T-cell (primary cell): ENCODE data around the gene EPB41L5. TPM values are rescaled to one million over a fixed set of nuclear protein-coding genes. Genes with fewer than 3 reads are reported as not detected.

Experiments
- ATAC-seq, 4 experiments: fragments of 200-7000 bp in 3 of 4; fragments of 150-1000 bp in 1 of 4; cut with Tn5 transposase; replicated peaks in 1 of 4; 1 replicate in 3 of 4; 2 replicates in 1 of 4; pipeline ENCODE4 v1.10.0; 2021; ENCODE audit warnings: moderate library complexity in 3 of 4, mild to moderate bottlenecking in 2 of 4, moderate number of reproducible peaks in 1 of 4
- CTCF ChIA-PET, 2 donors: fragments of 300-600 bp; sonication (Branson Sonifier 250); formaldehyde crosslinking; loops; one replicate each; lab custom pipeline; 2022; ENCODE audit warnings: antibody characterized with exemption in 2 of 2; lab: Charles Lee
- POLR2A ChIA-PET, 2 donors: fragments of 300-600 bp; sonication (Branson Sonifier 250); formaldehyde crosslinking; loops; one replicate each; lab custom pipeline; 2022; ENCODE audit warnings: antibody characterized with exemption in 2 of 2; lab: Charles Lee
- DNase-seq, 35 experiments: peaks; one replicate each; pipeline versions ENCODE4 v3.0.0 to v3.0.0-alpha.2; 2013 to 2023
- H3K27ac ChIP-seq: one replicate; pipeline ENCODE4 v1.5.1; 2013; ENCODE audit warnings: low read length
- H3K27me3 ChIP-seq, 2 experiments: replicated peaks in 1 of 2; 1 replicate in 1 of 2; 2 replicates in 1 of 2; pipeline versions ENCODE4 v1.6.1 to v1.7.0; 2013; ENCODE audit warnings: low read length in 1 of 2, mixed read lengths in 1 of 2; ENCODE audit not compliant: control insufficient read depth in 2 of 2, insufficient read depth in 2 of 2; ENCODE audit errors: extremely low read depth in 1 of 2
- H3K36me3 ChIP-seq, 2 donors: 1 replicate in 1 of 2; 2 replicates in 1 of 2; pipeline versions ENCODE4 v1.6.1 to v1.7.0; 2013; ENCODE audit warnings: low read length in 1 of 2; ENCODE audit not compliant: control insufficient read depth in 2 of 2, insufficient read depth in 1 of 2; ENCODE audit errors: extremely low read depth in 1 of 2
- H3K4me1 ChIP-seq, 2 experiments: 1 replicate in 1 of 2; 2 replicates in 1 of 2; pipeline versions ENCODE4 v1.6.1 to v1.7.0; 2013; ENCODE audit warnings: low read length in 2 of 2, mixed read lengths in 1 of 2; ENCODE audit not compliant: insufficient read depth in 2 of 2, control insufficient read depth in 1 of 2; ENCODE audit errors: extremely low read depth in 1 of 2
- H3K4me3 ChIP-seq, 2 donors: 1 replicate in 1 of 2; 2 replicates in 1 of 2; pipeline versions ENCODE4 v1.5.1 to v1.7.0; 2013; ENCODE audit warnings: mild to moderate bottlenecking in 2 of 2, low read length in 1 of 2, moderate library complexity in 1 of 2; ENCODE audit not compliant: control insufficient read depth in 1 of 2; ENCODE audit errors: extremely low read depth in 1 of 2
- H3K9me3 ChIP-seq: 2 replicates; pipeline ENCODE4 v1.7.0; 2013
- H3K27ac Mint-ChIP-seq, 2 donors: one replicate each; pipeline ENCODE4 v1.8.0; 2020 to 2021; ENCODE audit warnings: mild to moderate bottlenecking in 2 of 2, mixed read lengths in 2 of 2
- H3K27me3 Mint-ChIP-seq, 2 donors: one replicate each; pipeline ENCODE4 v1.8.0; 2021 to 2022; ENCODE audit warnings: mixed read lengths in 2 of 2
- H3K36me3 Mint-ChIP-seq: one replicate; pipeline ENCODE4 v1.8.0; 2021; ENCODE audit warnings: mixed read lengths
- H3K4me1 Mint-ChIP-seq, 3 donors: one replicate each; pipeline ENCODE4 v1.8.0; 2020 to 2022; ENCODE audit warnings: mixed read lengths in 3 of 3, mild to moderate bottlenecking in 1 of 3
- H3K4me3 Mint-ChIP-seq, 3 donors: one replicate each; pipeline ENCODE4 v1.8.0; 2020 to 2022; ENCODE audit warnings: mild to moderate bottlenecking in 3 of 3, mixed read lengths in 3 of 3, moderate library complexity in 3 of 3
- H3K9me3 Mint-ChIP-seq, 3 donors: one replicate each; pipeline ENCODE4 v1.8.0; 2020 to 2022; ENCODE audit warnings: mixed read lengths in 3 of 3
- WGBS: methylation state at CpG from one replicate; pipeline ENCODE4 v1.1.5; 2013; ENCODE audit warnings: missing lambda C conversion rate; ENCODE audit not compliant: insufficient coverage; 5-methylcytosine and 5-hydroxymethylcytosine counted together
- total RNA-seq, 35 experiments: library from RNA in 6 of 35; stranded (reverse) in 6 of 35; fragments of 120-200 nt in 1 of 35; gene quantifications; one replicate each; pipeline versions ENCODE4 v1.2.1 to v1.2.4 and lab custom pipeline; 2013 to 2026

The EPB41L5 gene
- total RNA-seq, 5 donors from 2014 or later (not counting 1 experiment from before 2014, with no cell fraction given): 5.6 to 7.9 (median 6.0) TPM

DNA sequence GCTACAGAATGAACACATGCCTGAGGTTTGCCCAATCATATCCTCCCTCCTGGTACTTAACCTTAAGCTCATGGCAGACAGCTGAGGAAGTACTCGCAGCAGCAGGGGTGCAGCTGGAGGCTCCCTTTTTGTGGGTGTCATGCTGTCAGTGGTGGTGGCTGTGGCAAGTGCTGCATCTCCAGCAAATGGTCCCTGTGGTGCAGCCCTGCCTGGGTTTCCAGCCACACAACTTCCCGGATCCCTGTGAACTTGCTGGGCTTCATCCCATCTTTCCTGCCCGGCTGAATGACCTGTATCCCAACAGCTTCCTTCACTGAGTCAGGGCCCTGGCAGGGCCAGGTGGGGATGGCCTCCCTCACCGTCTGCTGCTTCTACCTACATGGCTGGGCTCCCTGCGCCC, 205.3 kb downstream of the EPB41L5 start:
- CTCF ChIA-PET: no interaction called here
- H3K27me3 Mint-ChIP-seq: no peaks in the 10 kb centered on the region
- H3K4me3 Mint-ChIP-seq: no peak overlapping the region
- Histone ChIP-seq H3K27me3 (no peaks in the 10 kb centered on the region), H3K4me3 (no peak overlapping the region), H3K36me3 (peaks cover 0 to 4% of the 10 kb centered on the region in 2 donors), H3K4me1 (peaks cover 0 to 19% of the 10 kb centered on the region in 2 experiments), H3K9me3 (no peaks in the 10 kb centered on the region), H3K27ac (no peak overlapping the region)
- peaks cover 28 to 38% (median 37%) of the 10 kb centered on the region in 3 donors for H3K4me1 Mint-ChIP-seq
- POLR2A ChIA-PET: no interaction called here
- WGBS: 96% methylated on average over 4 of the region's 5 CpGs
- H3K27ac Mint-ChIP-seq: no peak overlapping the region
- DNase-seq (peak in 2 of 35 experiments; percentile 7 to 22), ATAC-seq (no peak)
- H3K36me3 Mint-ChIP-seq: peaks cover 45% of the 10 kb centered on the region
- peaks cover 0 to 11% (median 6%) of the 10 kb centered on the region in 3 donors for H3K9me3 Mint-ChIP-seq

DNA sequence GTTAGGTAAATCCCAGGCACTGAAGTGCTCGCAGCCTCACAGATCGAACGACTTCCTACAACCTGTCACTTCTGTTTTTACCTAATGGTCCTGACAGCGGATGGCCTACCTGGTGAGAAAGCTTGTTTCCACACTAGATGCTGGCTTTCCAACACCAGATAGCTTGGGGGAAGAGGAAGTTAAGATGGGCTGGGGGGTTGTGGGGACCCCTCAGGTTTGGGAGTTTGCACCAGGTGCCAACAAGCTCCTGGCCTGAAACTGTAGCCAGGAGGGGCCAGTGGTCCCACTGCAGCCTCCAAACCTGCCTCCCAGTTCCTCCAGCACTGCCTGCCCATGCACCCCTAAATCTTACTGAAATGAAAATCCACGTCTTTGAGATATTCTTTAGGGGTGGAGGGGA, 206.4 kb downstream of the EPB41L5 start:
- 80% methylated on average over 1 of the region's 5 CpGs for WGBS
- H3K36me3 Mint-ChIP-seq: peaks cover 45% of the 10 kb centered on the region

DNA sequence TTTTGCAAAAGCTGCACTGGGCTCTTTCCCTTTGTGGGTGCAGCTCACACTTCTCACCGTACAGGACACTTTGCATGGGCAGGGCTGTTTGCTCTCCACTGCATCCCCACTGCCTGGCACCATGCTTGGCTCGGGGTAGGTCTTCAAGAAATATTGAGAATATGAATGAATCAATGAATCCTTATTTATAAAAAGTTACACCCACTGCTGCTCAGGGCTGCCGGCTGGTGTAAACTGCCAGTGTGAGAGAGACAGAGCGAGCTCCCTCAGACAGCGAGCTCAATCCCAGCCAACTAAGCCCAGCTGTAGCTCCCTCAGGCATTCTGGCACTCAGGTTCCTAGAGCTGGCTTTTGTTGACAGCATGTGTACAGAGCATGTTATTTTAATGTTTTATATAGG, 206.9 kb downstream of the EPB41L5 start:
- Mint-ChIP-seq H3K27ac (no peak overlapping the region), H3K9me3 (peaks cover 0 to 11% (median 6%) of the 10 kb centered on the region in 3 donors), H3K4me3 (no peak overlapping the region), H3K4me1 (peaks cover 41 to 51% (median 48%) of the 10 kb centered on the region in 3 donors), H3K27me3 (no peaks in the 10 kb centered on the region), H3K36me3 (peaks cover 45% of the 10 kb centered on the region)
- Histone ChIP-seq H3K4me3 (no peak overlapping the region), H3K27me3 (no peaks in the 10 kb centered on the region), H3K36me3 (peaks cover 0 to 4% of the 10 kb centered on the region in 2 donors), H3K4me1 (peaks cover 0 to 30% of the 10 kb centered on the region in 2 experiments), H3K27ac (no peak overlapping the region), H3K9me3 (no peaks in the 10 kb centered on the region)
- ATAC-seq (no peak), DNase-seq (peak in 1 of 35 experiments; percentile 9)
- POLR2A ChIA-PET: interaction anchor here in 1 of 2 donors (0.5 kb wide), 1 partner anchor 38 kb away, joined by 3 read pairs; no protein-coding TSS in a partner anchor
- WGBS: 100% methylated on average over 3 of the region's 5 CpGs
- CTCF ChIA-PET: interaction anchor here (0.7 to 1.5 kb wide), 3 partner anchors 45 to 421 kb away, joined by 3 to 4 read pairs (median 3); no protein-coding TSS in a partner anchor

More for the DNA sequence above, 206.4 kb downstream of the EPB41L5 start:
- no peak for ATAC-seq
- Histone ChIP-seq H3K4me1 (peaks cover 0 to 28% of the 10 kb centered on the region in 2 experiments), H3K9me3 (no peaks in the 10 kb centered on the region), H3K27me3 (no peaks in the 10 kb centered on the region), H3K27ac (no peak overlapping the region), H3K4me3 (no peak overlapping the region), H3K36me3 (peaks cover 0 to 4% of the 10 kb centered on the region in 2 donors)
- Mint-ChIP-seq H3K27ac (no peak overlapping the region), H3K9me3 (peaks cover 0 to 11% (median 6%) of the 10 kb centered on the region in 3 donors), H3K27me3 (no peaks in the 10 kb centered on the region), H3K4me3 (no peak overlapping the region), H3K4me1 (peaks cover 36 to 46% (median 44%) of the 10 kb centered on the region in 3 donors)
- POLR2A ChIA-PET: no interaction called here
- peak in 2 of 35 experiments; percentile 7 to 12 for DNase-seq
- CTCF ChIA-PET: interaction anchor here (0.6 to 1.5 kb wide), 4 partner anchors 38 to 420 kb away, joined by 3 to 4 read pairs (median 3); no protein-coding TSS in a partner anchor

DNA sequence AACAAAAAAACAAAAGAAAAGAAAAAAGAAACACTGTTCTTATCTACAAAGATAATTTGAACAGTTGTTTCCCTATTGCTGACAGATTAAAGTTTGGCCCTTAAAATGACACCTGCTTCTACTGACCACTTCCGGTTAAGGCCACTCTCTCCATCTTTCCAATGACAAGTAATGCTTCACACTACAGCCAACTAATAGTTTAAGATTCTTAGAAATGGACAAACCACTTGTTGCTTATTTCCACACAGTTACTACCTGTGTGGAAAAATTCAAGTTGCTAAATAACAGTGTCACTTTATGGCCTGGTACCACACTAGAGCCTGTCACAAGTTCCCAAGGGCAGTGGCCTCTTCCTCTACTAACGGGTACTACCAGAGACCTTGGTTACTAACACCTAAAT, 207.9 kb downstream of the EPB41L5 start:
- Mint-ChIP-seq H3K27ac (peak overlapping the region in 1 of 2 donors; percentile 44), H3K4me1 (peaks cover 44 to 53% (median 50%) of the 10 kb centered on the region in 3 donors), H3K9me3 (peaks cover 0 to 11% (median 6%) of the 10 kb centered on the region in 3 donors), H3K4me3 (peak overlapping the region in 1 of 3 donors; percentile 77), H3K27me3 (no peaks in the 10 kb centered on the region), H3K36me3 (peaks cover 45% of the 10 kb centered on the region)
- ATAC-seq (no peak), DNase-seq (no peak)
- Histone ChIP-seq H3K9me3 (no peaks in the 10 kb centered on the region), H3K27ac (no peak overlapping the region), H3K27me3 (no peaks in the 10 kb centered on the region), H3K4me1 (peaks cover 0 to 30% of the 10 kb centered on the region in 2 experiments), H3K4me3 (no peak overlapping the region), H3K36me3 (peaks cover 0 to 4% of the 10 kb centered on the region in 2 donors)
- ChIA-PET CTCF (no interaction called here), POLR2A (no interaction called here)
- whole genome bisulfite sequencing: 92% methylated on average over 2 of the region's 2 CpGs

DNA sequence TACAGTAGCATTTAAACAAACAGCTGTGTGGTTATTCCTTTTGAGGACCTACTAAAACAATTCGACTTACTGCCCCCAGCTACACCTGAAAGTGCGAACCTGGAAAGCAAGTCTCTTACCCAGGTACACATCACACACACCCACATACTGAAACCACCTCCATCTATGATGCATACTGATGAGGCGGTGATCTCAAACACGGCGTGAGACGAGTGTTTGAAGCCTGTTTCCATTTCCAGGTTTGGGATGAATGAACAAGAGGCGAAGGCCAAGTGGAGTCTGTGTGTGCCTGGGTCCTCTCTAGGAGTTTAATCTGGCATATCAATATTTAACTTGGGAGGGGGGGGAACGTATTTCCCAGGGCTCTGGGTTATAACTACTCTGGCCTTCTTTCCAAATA, 208.7 kb downstream of the EPB41L5 start:
- no peak for ATAC-seq
- no peaks in the 10 kb centered on the region for H3K27me3 Mint-ChIP-seq
- peaks cover 50 to 59% (median 54%) of the 10 kb centered on the region in 3 donors for H3K4me1 Mint-ChIP-seq
- ChIA-PET POLR2A (no interaction called here), CTCF (no interaction called here)
- H3K27me3 ChIP-seq: no peaks in the 10 kb centered on the region
- H3K36me3 Mint-ChIP-seq: peaks cover 39% of the 10 kb centered on the region
- H3K4me3 ChIP-seq: no peak overlapping the region
- 67% methylated on average over 6 of the region's 8 CpGs for WGBS
- peak in 1 of 35 experiments; percentile 9 for DNase-seq
- H3K4me3 Mint-ChIP-seq: peak overlapping the region; percentile 54 to 77 (median 77)
- H3K27ac ChIP-seq: no peak overlapping the region
- peak overlapping the region in 1 of 2 donors; percentile 36 for H3K27ac Mint-ChIP-seq
- H3K36me3 ChIP-seq: peaks cover 0 to 4% of the 10 kb centered on the region in 2 donors
- H3K4me1 ChIP-seq: peaks cover 0 to 30% of the 10 kb centered on the region in 2 experiments
- H3K9me3 Mint-ChIP-seq: peaks cover 0 to 6% (median 2%) of the 10 kb centered on the region in 3 donors
- no peaks in the 10 kb centered on the region for H3K9me3 ChIP-seq

DNA sequence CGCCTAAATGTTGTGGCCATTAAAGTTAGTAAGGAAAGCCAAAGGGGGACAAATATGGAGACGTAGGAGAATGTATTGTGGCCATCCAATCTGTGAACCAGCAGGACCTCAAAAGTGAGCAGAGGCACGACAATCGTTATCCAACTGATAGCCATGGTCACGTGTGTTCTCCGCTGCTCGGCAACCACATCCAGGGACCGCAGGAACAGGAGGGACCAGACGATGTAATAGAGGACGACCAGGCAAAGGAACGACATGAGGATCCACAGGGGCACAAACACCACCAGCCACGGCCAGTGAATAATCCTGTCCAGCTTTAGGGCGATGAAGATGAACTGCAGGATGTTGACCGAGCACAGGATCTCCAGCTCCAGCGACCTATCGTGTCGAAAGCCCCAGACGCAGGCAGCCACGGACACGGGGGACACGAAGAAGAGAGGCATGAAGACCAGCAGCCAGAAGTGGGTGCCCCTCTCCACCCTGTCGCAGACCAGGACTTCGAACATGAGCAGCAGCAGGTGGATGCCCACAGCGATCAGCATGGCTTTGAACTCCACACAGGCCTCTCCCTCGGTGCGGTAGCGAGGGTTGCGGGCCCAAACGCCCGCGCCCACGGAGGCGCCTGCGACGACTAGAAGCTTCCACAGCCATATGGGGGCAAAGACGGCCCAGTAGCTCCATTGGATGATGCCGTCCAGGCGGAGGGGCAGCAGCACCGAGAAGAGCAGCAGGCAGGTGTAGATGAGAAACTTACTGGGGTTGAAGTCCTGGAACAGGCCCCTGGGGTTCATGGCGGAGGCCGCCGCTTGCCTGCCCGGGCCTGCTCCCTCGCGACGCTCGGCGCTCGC, 209.5 kb downstream of the EPB41L5 start:
- peaks cover 0 to 30% of the 10 kb centered on the region in 2 experiments for H3K4me1 ChIP-seq
- Mint-ChIP-seq H3K36me3 (peaks cover 37% of the 10 kb centered on the region), H3K9me3 (peaks cover 0 to 3% (median 0%) of the 10 kb centered on the region in 3 donors), H3K4me1 (peaks cover 58 to 63% (median 61%) of the 10 kb centered on the region in 3 donors), H3K27ac (peak overlapping the region; percentile 82 to 92), H3K27me3 (no peaks in the 10 kb centered on the region), H3K4me3 (peak overlapping the region; percentile 77 to 80 (median 77))
- POLR2A ChIA-PET: interaction anchor here (0.6 to 1.1 kb wide), 5 partner anchors 9 to 92 kb away, joined by 3 to 10 read pairs (median 8); no protein-coding TSS in a partner anchor
- H3K27me3 ChIP-seq: no peaks in the 10 kb centered on the region
- CTCF ChIA-PET: interaction anchor here (1.0 to 1.5 kb wide), 7 partner anchors 10 to 544 kb away, joined by 3 to 15 read pairs (median 7); partner anchors contain the start of gene RALB (in 1 of the 2)
- H3K36me3 ChIP-seq: peaks cover 0 to 4% of the 10 kb centered on the region in 2 donors
- 97% methylated on average over 39 of the region's 49 CpGs for WGBS
- H3K27ac ChIP-seq: peak overlapping the region; percentile 25
- no peaks in the 10 kb centered on the region for H3K9me3 ChIP-seq
- ATAC-seq: no peak
- peak overlapping the region; percentile 67 to 73 for H3K4me3 ChIP-seq
- peak in 1 of 35 experiments; percentile 25 for DNase-seq
